OCI-LY1 (cell line): ENCODE measurements around the gene TMEM132A.

ENCODE experiments used
- H2AFZ ChIP-seq: fragments of 200-600 bp; sonication (generic), shearing (Covaris generic); 2 replicates; pipeline ENCODE4 v1.6.0; 2014; ENCODE audit warnings: antibody characterized with exemption, mild to moderate bottlenecking, low read length
- H3F3A ChIP-seq: fragments of 200-600 bp; sonication (generic), shearing (Covaris generic); 2 replicates; pipeline ENCODE4 v1.6.0; 2014; ENCODE audit warnings: mild to moderate bottlenecking, antibody characterized with exemption, low read length, moderate library complexity; ENCODE audit not compliant: insufficient read depth
- H3K27ac ChIP-seq: fragments of 200-600 bp; sonication (generic); 2 replicates; pipeline ENCODE4 v1.5.1; 2014; ENCODE audit warnings: low read length, mixed run types, mild to moderate bottlenecking, low read depth; ENCODE audit not compliant: poor library complexity, severe bottlenecking
- H3K27me3 ChIP-seq: fragments of 200-600 bp; sonication (generic); 2 replicates; pipeline ENCODE4 v1.6.0; 2014; ENCODE audit warnings: antibody characterized with exemption, mild to moderate bottlenecking, low read length, moderate library complexity; ENCODE audit not compliant: insufficient read depth
- H3K36me3 ChIP-seq: fragments of 200-600 bp; sonication (generic); 2 replicates; pipeline ENCODE4 v1.6.1; 2014; ENCODE audit warnings: mild to moderate bottlenecking, antibody characterized with exemption, low read length, moderate library complexity, mixed read lengths; ENCODE audit not compliant: insufficient read depth
- H3K4me1 ChIP-seq: fragments of 200-600 bp; sonication (generic); 2 replicates; pipeline ENCODE4 v1.5.1; 2014; ENCODE audit warnings: mild to moderate bottlenecking, low read length, moderate library complexity; ENCODE audit not compliant: insufficient read depth, severe bottlenecking
- H3K4me2 ChIP-seq: fragments of 200-600 bp; sonication (generic), shearing (Covaris generic); 2 replicates; pipeline ENCODE4 v1.6.1; 2014; ENCODE audit warnings: low read length
- H3K4me3 ChIP-seq: fragments of 200-600 bp; sonication (generic); 2 replicates; pipeline ENCODE4 v1.5.1; 2014; ENCODE audit warnings: low read length, low read depth, mild to moderate bottlenecking, mixed read lengths; ENCODE audit not compliant: poor library complexity, severe bottlenecking
- H3K79me2 ChIP-seq: fragments of 200-600 bp; shearing (Covaris generic); 2 replicates; pipeline ENCODE4 v1.6.1; 2016; ENCODE audit warnings: mixed run types, low read length, mixed read lengths; ENCODE audit not compliant: insufficient read depth
- H3K9ac ChIP-seq: fragments of 200-600 bp; sonication (generic), shearing (Covaris generic); 2 replicates; pipeline ENCODE4 v1.6.1; 2014; ENCODE audit warnings: mild to moderate bottlenecking, low read length, mixed read lengths
- H3K9me2 ChIP-seq: fragments of 200-600 bp; sonication (generic), shearing (Covaris generic); 2 replicates; pipeline ENCODE4 v1.6.1; 2014; ENCODE audit warnings: low read depth, mild to moderate bottlenecking, low read length, mixed read lengths
- H3K9me3 ChIP-seq: fragments of 200-600 bp; shearing (Covaris generic); 2 replicates; pipeline ENCODE4 v1.6.1; 2014; ENCODE audit warnings: low read length, mixed read lengths
- H4K20me1 ChIP-seq: fragments of 200-600 bp; sonication (generic), shearing (Covaris generic); 2 replicates; pipeline ENCODE4 v1.6.0; 2016; ENCODE audit warnings: mild to moderate bottlenecking, low read length; ENCODE audit not compliant: insufficient read depth
- EZH2 ChIP-seq: fragments of 200-600 bp; sonication (generic), shearing (Covaris generic); IDR thresholded peaks from 2 replicates; pipeline ENCODE4 v1.8.0; 2017; ENCODE audit warnings: borderline replicate concordance, mixed run types, mild to moderate bottlenecking, antibody characterized with exemption, low read length, moderate library complexity, mixed read lengths
- TF ChIP-seq, protein P1 (sequence below): fragments of 200-600 bp; sonication (generic), shearing (Covaris generic); IDR thresholded peaks from 2 replicates; pipeline ENCODE4 v1.5.1; 2017; ENCODE audit warnings: mild to moderate bottlenecking, antibody characterized with exemption, low read length, moderate library complexity, mixed read lengths

Gene TMEM132A

DNA sequence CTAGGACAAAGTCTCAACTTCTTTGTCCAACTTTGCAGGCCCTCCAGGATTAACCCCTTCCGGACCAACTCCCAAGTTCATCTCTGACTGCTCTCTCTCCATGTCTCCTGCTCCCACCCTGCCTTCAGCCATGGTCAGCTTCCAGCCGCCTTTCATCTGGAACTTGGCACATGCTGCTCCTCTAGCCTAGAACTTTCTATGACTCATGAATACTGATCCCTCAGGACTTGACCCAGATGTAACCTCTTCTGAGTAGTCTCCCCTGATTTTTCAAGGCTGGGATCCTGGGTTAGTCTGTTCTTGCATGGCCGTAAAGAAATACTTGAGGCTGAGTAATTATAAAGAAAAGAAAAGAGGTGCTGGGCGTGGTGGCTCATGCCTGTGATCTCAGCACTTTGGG lies 32.9 kb downstream of the TMEM132A start:
- Histone ChIP-seq H3K4me1 (peaks cover 3% of the 10 kb centered on the region), H3K4me3 (no peak overlapping the region), H3K9me2 (no peaks in the 10 kb centered on the region), H3K9ac (no peak overlapping the region), H3K4me2 (no peak overlapping the region), H3F3A (no peaks in the 10 kb centered on the region), H3K79me2 (no peaks in the 10 kb centered on the region), H3K9me3 (no peaks in the 10 kb centered on the region), H4K20me1 (no peaks in the 10 kb centered on the region), H3K27me3 (peaks cover 4% of the 10 kb centered on the region; the same call in 1 of the 2 replicates), H2AFZ (no peak overlapping the region), H3K36me3 (no peaks in the 10 kb centered on the region), H3K27ac (no peak overlapping the region)
- TF ChIP-seq, protein P1, sequence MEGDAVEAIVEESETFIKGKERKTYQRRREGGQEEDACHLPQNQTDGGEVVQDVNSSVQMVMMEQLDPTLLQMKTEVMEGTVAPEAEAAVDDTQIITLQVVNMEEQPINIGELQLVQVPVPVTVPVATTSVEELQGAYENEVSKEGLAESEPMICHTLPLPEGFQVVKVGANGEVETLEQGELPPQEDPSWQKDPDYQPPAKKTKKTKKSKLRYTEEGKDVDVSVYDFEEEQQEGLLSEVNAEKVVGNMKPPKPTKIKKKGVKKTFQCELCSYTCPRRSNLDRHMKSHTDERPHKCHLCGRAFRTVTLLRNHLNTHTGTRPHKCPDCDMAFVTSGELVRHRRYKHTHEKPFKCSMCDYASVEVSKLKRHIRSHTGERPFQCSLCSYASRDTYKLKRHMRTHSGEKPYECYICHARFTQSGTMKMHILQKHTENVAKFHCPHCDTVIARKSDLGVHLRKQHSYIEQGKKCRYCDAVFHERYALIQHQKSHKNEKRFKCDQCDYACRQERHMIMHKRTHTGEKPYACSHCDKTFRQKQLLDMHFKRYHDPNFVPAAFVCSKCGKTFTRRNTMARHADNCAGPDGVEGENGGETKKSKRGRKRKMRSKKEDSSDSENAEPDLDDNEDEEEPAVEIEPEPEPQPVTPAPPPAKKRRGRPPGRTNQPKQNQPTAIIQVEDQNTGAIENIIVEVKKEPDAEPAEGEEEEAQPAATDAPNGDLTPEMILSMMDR = no peak
- no peak for TF ChIP-seq EZH2

DNA sequence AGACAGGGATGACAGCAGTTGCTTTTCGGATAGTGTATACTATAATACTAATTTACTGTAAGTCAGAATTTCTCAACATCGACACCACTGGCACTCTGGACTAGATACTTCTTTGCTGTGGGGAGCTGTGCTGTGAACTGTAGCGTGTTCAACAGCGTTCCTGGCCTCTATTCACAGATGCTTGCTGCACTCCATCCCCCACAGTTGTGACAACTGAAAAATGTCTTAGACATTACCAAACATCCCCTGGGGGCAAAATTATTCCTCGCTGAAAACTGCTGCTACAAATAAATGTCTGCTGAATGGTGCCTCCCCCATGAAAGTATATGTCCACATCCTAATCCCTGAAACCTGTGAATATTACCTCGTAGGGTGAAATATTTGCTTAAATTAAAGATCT lies 35.2 kb downstream of the TMEM132A start:
- H3K9me3 ChIP-seq = no peaks in the 10 kb centered on the region
- no peak overlapping the region for H3K27ac ChIP-seq
- no peaks in the 10 kb centered on the region for H3F3A ChIP-seq
- no peak overlapping the region for H3K9ac ChIP-seq
- H3K27me3 ChIP-seq = peaks cover 4% of the 10 kb centered on the region; the same call in 1 of the 2 replicates
- TF ChIP-seq, protein P1 = no peak
- no peak for TF ChIP-seq EZH2
- H3K4me1 ChIP-seq = no peaks in the 10 kb centered on the region
- no peak overlapping the region for H3K4me2 ChIP-seq
- no peaks in the 10 kb centered on the region for H3K36me3 ChIP-seq
- H2AFZ ChIP-seq = no peak overlapping the region
- H3K9me2 ChIP-seq = no peaks in the 10 kb centered on the region
- no peaks in the 10 kb centered on the region for H3K79me2 ChIP-seq
- no peak overlapping the region for H3K4me3 ChIP-seq
- H4K20me1 ChIP-seq = no peaks in the 10 kb centered on the region

DNA sequence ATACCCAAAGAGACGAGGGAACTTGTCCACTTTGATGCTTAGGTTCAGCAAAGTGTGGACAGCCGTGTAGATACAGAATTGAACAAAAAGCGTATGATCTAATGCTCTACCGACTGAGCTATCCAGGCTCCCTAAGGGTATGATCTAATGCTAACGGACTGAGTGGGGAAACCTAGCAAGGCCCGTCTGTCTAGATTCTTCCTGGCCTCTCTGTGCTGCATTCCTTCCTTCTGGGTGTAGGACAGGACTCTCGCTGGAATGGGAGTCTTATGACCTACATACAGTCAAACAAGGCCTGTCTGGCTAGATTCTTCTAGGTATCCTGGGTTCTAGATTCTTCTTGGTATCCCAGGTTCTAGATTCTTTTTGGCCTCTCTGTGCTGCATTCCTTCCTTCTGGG lies 36.1 kb downstream of the TMEM132A start:
- no peak overlapping the region for H3K27ac ChIP-seq
- H3K27me3 ChIP-seq = peaks cover 4% of the 10 kb centered on the region; the same call in 1 of the 2 replicates
- no peak overlapping the region for H2AFZ ChIP-seq
- H3F3A ChIP-seq = no peaks in the 10 kb centered on the region
- H4K20me1 ChIP-seq = no peaks in the 10 kb centered on the region
- H3K9ac ChIP-seq = no peak overlapping the region
- TF ChIP-seq, protein P1 = no peak
- TF ChIP-seq EZH2 = no peak
- H3K79me2 ChIP-seq = no peaks in the 10 kb centered on the region
- H3K4me2 ChIP-seq = no peak overlapping the region
- no peaks in the 10 kb centered on the region for H3K9me3 ChIP-seq
- no peaks in the 10 kb centered on the region for H3K4me1 ChIP-seq
- H3K9me2 ChIP-seq = no peaks in the 10 kb centered on the region
- no peak overlapping the region for H3K4me3 ChIP-seq
- H3K36me3 ChIP-seq = no peaks in the 10 kb centered on the region
